A673 (cell line): ENCODE measurements around the gene COL5A2.

ENCODE experiments used
- EZH2 ChIP-seq: fragments of 200-600 bp; sonication (generic); IDR thresholded peaks from 2 replicates; pipeline ENCODE4 v1.6.1; 2017; ENCODE audit warnings: borderline replicate concordance, low read depth, mild to moderate bottlenecking, mixed read lengths, antibody characterized with exemption, low read length; ENCODE audit not compliant: poor library complexity, severe bottlenecking
- TF ChIP-seq, protein P1 (sequence below): fragments of 300-800, 200-600 bp; sonication (generic); conservative IDR thresholded peaks from 2 replicates; pipeline ENCODE4 v1.5.1; 2017; ENCODE audit warnings: low read depth, mild to moderate bottlenecking, antibody characterized with exemption, low read length, moderate library complexity, mixed read lengths

DNA sequence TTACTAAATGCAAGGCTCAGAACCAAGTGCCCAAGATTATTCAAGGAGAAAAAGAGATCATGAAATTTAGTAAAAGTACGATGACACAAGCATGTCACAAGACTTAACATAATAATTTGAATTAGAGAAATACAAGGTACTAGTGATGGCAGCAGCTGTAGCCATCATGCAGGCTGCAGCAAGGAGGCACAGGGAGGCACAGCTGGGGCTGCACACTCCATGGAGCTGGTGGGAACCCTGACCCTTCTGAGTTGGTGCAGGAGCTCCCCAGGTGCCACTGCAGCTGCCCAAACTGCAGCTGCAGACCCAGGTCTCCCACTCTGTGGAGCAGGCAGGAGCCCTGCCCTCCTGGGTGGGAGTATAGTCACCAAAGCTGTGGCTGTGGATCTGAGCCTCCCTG lies 159.4 kb downstream of the COL5A2 start:
- TF ChIP-seq, protein P1, sequence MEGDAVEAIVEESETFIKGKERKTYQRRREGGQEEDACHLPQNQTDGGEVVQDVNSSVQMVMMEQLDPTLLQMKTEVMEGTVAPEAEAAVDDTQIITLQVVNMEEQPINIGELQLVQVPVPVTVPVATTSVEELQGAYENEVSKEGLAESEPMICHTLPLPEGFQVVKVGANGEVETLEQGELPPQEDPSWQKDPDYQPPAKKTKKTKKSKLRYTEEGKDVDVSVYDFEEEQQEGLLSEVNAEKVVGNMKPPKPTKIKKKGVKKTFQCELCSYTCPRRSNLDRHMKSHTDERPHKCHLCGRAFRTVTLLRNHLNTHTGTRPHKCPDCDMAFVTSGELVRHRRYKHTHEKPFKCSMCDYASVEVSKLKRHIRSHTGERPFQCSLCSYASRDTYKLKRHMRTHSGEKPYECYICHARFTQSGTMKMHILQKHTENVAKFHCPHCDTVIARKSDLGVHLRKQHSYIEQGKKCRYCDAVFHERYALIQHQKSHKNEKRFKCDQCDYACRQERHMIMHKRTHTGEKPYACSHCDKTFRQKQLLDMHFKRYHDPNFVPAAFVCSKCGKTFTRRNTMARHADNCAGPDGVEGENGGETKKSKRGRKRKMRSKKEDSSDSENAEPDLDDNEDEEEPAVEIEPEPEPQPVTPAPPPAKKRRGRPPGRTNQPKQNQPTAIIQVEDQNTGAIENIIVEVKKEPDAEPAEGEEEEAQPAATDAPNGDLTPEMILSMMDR, result no peak
- no peak for TF ChIP-seq EZH2
